Stimulated activated CD8-positive, alpha-beta memory T cell treated with anti-CD3 and anti-CD28 coated beads, Interleukin-12 subunit alpha, Interleukin-12 subunit beta, amount 100 ng/mL, for 24 hours (primary cell): ENCODE results near the gene FGFRL1.
"Not testable (repeated sequence)": the region's sequence is repeated elsewhere in the genome, so short reads cannot be mapped to it uniquely, and the experiment has no call there.

Source experiments
- DNase-seq: peaks from one replicate; pipeline ENCODE4 v3.0.0-alpha.2; 2020; ENCODE audit errors: extremely low read depth

The FGFRL1 gene

DNA sequence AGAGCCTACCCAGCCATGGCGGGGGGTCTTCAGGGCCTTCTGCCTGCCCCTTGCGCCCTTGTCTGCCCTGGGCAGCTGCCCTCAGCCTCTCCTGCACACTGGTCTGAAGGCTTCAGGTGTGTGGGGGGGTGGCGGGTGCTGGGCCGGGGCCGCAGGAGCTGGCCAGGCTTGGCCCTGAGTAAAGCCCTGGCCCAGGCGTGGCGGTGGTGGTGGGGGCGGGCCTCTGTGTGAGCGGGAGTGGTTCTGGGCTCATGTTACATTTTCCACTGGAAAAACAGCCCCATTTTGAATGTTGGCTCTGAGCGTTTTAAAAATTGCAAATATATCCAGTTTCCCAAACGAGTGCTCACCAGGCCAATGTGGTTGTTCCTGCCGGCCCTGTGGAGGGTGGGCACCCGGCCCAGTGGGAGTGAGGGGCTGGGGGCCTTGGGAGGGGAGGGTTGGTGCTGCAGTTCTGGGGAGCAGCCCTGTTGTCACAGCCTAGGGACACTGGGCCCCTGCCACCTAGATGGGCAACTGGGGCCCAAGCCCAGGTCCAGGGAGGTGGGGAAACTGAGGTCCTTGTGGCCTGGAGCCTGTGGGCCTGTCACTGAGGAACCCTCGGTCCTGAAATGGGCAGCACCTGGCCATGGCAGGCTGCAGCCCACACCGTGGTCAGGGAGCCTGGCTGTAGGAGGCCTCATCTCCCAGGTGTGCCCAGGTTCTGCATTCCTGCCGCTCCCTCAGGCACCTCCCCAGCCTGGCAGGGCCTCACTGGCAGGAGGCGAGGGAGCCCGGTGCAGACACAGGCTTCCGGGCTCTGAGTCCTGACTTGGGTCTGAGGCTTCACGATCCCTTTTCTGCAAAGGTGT lies 28.3 kb downstream of the FGFRL1 start:
- DNase-seq = no peak

DNA sequence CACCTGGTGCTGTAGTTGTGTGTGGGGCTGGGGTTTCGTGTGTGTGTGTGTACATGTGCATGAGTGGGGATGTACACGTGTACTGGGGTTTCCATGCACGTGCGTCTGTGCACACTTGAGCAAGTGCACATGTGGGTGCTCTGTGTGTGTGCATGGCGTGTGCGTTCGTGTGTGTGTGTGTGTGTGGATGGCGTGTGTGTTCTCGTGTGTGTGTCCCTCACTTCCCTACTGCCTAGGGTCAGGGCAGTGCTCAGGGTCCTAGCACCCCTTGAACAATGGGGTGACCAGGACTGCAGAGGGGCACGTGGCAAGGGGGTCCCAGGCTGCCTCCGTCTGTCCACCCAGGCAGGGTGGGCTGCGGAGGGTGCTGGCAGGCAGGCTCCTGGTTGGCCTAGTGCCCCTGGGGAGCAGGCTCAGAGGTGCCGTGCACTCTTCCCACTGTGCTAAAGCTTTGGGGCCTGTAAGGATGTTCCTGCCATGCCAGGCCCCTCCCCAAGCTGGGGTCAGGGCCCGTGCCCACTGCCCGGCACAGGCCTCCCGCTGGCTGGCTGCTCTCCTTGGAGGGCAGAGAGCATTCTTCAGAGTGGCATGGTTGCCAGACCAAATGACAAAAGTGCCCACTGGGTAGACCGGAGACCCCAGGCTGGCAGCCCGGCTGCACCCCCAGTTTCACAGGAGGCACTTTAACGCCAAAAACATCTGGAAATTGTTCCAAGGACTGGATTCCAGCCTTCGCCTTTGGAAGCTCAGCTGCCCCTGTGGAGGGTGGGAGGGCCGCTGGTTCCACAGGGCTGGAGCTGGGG lies 29.1 kb downstream of the FGFRL1 start:
- DNase-seq = no peak

DNA sequence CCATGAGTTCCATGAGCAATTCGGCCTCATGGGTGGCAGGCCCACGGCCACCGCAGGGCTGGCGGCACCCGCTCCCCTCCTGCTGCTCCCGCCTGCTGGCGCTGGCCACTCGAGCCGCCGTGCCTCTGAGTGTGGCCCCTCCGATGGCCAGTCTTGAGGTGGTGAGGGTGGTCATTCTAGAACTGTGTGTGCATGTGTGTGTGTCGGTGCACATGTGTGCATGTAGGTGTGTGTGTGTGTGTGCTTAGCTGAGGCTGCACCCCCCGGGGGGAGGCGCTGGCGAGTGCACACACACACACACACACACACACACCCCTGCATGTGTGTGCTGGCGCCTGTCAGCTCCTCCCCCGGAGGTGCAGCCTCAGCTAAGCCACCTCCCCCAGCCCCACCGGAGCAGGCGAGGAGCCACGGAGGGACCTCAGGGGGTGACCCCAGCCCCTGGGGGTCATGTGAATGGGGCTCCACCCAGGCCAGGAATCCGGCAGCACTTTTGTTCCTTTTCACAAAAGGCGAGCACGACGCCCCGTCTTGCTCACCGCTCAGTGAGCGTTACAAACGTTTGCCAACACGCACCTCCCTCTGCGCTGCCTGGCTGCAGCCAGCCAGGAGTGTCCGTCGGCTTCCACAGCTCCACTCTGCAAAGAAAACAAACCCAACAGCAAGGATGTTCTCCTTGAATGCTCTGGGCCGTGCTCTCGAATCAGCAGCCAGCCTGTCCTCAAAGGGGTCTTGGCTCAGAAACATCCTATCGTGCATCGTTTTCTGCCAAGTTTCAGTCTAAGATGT lies 29.9 kb downstream of the FGFRL1 start:
- DNase-seq = no peak

DNA sequence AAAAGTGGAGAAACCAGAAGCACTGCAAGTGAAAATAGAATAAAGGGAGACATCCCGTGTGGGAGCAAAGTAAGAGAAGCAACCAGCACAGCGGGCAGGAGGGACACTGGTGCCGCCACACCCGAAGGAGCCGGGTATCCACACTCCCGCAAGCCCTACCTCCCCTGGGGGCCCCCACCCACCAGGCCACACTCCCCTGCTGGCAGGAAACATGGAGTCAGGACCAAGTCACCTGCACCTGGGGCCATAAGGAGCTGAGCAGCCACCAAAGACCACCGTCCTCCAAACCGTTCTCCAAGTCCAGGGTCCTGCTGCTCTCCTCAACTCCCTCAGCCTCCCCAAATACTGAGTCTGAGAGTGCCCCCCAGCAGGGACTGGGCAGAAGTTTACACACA lies 30.5 kb downstream of the FGFRL1 start:
- DNase-seq = no peak

DNA sequence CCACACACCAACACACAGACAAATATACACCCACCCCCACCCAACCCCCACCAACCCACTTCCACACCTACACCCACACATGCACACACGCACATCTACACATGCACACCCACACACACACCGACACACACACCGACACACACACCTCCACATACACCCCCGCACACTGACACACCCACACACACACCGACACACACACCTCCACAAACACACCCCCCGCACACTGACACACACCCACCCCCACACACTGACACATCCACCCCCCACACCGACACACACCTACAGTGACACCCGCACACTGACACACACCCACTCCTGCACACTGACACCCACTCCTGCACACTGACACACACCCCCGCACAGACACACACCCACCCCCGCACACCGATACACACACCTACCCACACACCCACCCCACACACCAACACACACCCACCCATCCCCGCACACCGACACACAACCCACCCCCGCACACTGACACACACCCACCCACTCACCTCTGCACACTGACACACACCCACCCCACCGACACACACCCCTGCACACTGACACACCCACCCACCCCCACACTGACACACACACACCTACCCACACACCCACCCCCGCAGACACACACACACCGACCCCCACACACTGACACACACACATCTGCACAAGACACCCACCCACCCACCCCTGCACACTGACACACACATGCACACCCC lies 31.1 kb downstream of the FGFRL1 start:
- no peak for DNase-seq

DNA sequence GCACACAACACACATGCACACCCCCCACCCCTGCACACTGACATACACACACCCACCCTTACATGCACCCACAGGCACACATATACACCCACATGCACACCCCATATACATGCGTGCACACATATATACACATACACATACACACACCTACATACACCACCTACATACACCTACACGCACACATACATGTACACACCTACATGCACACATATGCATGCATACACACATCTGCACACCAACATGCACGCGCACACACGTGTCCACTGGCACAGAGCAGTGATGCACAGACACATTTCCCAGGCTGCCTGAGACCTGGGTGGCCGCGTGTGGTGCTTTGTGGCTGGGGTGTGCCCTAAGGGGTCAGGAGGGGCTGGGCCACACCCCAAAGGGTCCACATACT lies 31.7 kb downstream of the FGFRL1 start:
- DNase-seq = no peak

DNA sequence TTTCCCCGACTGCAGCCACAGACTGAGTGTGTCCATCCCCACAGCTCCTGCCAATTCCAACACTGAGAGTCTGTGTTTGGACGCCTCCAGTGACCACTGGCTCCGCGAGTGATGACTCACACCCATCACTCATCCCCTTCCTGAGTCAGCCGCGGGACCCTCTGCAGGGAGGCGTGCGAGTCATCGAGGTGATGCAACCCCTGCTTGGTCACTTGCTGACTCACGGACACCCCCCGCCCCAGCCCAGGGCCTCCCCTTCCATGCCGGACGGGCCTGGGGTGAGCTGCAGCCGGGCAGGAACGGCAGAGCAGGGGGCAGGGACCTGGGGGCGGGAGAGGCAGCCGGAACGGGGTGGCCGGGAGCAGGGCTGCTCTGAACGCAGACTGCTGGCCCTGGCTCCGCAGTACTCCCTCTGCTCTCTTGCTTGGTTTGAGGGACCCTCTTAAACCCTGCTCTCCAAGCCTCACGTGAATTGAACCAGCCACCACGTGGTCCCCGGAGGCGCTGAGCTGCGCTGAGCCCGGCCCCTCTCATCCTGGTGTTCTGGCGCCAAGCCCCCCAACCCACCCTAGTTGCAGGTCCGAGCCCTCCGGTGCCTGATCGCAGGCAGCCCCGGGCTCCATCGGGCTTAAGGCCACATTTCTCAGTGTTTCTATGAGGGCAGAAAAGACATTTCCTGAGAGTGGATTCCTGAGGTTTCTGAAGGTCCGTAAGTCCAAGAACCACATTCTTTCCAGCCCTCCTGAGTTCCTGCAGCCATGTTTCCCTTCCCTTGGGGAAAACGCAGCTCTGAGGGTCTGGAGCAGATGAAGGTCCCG lies 32.4 kb downstream of the FGFRL1 start:
- DNase-seq = no peak

DNA sequence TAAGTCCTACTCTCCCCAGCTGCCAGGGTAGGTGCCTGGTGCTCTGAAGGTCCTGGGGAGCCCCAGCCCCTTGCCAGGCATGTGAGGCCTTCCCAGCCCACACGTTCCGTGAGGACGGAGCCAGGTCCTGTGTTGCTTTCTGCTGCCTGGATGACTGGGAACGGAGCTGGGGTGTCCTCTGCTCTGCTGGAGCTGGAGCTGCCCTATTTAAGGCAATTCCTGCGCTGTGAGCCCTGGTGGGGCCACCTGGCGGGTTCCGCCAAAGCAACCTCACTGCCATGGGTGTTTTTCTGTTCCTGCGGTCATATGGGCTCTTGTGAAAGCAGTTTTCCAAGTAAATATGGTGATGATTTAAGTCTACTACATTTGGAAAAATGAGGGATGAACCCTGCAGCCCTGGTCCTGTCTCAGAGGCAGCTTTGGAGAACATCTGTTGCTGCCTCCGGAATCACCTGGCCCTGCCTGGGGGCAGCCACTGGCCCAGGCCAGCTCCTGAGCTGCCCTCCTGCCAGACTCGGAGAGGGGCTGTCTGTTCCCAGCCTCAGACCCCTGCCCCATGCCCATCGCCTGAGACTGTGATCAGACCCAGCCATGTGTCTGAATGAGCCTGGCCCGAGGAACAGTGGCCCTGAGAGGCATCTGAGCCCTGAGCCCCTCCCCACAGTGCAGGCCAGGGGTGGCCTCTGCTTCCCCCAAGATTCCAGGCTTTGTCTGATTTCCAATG lies 33.2 kb downstream of the FGFRL1 start:
- no peak for DNase-seq

DNA sequence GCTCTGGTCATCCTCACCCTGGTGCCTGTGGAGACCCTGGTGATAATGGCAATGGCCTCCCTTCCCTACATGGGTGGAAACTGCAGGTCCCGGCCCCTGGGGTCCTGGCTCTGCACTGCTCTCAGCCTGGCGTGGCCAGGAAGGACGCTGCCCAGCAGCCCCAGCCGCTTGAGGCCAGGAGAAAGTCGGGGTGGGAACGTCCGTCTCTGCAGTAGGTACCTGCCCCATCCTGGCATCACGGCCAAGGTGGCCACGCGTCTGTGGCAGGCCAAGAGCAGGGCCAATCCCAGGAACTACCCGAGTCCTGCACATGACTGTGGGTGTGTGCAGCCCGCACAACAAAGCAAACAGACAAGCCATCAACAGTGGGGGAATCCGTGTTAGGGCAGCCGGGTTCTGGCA lies 33.8 kb downstream of the FGFRL1 start:
- no peak for DNase-seq

DNA sequence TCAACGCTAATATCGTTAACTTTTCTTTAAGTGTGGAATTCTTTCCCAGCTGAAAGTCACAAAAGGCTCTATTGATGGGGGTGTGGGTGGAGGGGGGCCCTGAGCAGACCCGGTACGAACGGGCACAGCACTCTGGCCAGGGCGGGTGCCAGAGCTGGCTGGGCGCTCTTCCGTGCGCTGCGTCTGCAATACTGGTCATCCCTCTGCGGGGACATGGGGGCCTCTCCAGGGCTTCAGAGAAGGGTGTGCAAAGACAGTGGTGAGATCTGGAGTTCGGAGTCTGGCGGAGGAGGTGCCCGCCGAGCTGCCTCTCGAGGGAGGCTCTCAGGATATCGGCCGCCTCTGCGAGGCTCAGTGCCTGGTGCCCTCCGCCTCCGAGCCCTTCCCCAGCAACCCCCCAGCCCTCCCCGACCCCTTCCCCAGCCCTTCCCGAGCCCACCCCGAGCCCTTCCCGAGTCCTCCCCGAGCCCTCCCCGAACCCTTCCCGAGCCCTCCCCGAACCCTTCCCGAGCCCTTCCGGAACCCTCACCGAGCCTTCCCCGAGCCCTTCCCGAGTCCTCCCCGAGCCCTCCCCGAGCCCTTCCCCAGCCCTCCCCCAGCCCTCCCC lies 34.3 kb downstream of the FGFRL1 start:
- no peak for DNase-seq

DNA sequence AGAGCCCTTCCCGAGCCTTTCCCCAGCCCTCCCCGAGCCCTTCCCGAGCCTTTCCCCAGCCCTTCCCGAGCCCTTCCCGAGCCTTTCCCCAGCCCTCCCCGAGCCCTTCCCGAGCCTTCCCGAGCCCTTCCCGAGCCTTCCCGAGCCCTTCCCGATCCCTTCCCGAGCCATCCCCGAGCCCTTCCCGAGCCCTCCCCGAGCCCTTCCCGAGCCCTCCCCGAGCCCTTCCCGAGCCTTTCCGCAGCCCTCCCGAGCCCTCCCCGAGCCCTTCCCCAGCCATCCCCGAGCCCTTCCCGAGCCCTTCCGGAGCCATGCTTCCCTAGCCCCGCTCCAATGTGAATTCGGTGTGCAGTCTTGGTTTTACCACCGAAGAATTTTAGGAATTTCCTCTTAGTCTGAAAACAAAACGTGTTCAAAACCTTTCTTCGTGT lies 35.2 kb downstream of the FGFRL1 start:
- DNase-seq = not testable (repeated sequence)

DNA sequence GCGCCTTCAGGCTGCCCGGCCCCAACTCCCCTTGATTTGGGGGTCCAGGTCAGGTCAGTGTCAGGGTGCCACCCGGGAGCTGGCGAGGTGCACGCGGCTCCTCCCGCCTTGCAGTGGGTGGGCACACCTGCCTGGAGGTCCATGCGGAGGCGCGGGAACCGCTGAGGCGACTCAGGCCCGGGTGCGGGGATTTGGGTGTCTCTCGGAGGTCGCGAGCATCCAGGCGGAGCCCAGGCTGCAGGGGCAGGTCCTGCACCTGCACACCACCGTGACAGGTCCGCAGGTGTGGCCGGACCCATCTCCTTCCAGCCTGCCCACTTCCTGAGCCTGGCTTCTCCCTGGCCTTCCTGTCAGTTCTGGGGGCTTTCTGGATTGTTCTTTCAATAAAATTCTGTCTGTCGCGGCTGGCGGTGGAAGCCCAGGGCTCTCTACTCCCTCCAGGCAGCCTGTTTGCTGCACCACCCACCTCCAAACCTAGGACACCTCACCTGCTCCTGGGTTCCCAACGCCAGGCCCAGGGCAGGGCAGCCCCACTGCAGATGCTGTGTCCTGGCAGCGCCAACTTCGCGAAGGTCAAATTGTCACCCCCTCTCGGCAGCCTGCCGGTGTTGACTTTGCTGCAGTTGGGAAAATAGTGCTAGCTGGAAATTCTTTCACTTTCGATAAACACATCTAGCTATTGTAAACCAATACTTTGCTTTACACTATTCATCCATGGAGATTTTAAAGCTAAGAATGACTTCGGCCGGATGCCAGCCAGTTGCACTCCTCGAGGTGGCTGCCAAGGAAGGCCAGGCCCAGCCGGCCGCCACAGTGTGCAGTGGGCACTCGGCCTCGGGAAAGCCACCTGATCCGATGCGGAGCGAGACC lies 35.9 kb downstream of the FGFRL1 start:
- no peak for DNase-seq

DNA sequence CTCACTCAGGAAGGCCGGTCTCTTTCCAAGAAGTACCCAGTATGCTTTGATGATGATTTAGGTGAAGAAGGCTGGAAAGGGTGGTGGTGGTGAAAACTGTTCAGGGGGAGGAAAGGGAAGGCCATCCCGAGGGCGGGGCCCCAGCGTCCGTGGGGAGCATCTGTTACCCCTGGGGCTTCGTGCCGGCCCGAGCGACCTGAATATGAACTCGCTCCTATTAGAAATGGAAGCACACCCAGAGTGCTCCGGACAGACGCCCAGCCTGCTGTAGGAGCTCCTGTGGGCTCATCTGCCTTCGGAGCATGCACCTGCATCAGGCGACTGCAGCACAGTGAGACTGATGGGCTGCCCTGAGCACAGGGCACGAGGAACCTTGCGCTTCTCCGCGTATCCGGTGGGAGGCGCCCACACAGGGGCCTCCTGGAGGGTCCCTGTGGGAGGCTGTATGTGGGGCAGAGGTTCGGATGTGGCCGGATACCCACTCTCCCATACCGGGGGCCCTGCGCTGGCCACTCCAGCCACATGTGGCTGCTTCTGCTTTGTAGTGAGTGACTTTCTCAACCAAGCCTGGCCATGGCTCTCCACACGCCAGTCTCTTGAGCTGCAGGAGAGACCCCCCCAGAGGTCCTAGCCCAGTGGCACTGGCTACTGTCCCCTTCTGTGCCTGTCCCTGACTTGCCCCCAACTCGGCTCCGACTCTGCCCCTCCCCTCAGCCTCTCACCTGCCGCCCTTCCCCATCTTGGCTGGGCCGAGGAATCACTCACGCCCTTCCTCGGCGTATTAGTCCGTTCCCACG lies 36.7 kb downstream of the FGFRL1 start:
- DNase-seq = no peak

DNA sequence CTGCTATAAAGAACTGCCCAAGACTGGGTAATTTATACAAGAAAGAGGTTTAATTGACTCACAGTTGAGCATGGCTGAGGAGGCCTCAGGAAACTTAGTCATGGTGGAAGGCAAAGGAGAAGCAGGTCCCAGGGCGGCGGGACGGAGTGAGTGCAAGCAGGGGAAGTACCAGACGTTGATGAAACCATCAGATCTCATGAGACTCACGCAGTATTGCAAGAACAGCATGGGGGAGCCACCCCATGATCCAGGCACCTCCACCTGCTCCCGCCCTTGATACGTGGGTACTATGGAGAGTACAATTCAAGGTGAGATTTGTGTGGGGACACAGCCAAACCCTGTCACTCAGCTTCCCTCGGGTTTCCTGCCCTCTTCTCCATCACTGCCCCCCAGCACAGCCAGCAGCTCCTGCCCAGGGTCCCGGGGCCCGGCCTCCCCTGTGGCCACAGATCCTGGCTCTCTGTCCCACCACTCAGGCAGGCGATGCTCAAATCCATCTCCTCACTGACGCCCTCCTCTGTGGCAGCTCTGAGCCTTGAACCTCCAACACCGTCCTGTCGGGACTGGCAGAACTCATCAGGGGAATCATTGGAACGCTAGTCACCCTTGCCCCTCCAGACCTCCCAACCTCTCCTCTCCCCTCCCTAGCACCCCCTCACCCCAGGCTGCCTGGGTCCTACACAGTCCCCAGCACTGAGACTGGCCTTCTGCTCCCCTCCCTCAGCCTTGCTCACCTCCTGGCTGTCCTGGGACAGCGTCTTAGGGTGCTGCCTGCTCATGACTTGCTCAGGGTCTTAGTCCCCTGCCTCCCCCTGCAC lies 37.6 kb downstream of the FGFRL1 start:
- DNase-seq = no peak

DNA sequence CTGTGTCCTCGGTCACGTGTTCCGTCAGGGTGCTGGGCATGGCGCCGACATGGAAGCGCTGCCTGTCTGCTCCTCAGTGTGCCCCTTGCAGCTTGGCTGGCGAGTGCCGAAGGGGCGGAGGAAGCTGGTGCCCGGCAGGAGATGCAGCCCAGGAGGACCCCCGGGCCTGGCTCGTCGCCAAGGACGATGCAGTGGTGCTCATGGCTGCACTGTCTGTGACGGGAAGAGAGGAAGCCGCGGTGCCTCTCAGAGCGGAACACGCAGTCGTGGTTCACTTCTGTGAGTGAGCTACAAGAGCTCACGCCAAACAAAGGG lies 38.1 kb downstream of the FGFRL1 start:
- DNase-seq = no peak

DNA sequence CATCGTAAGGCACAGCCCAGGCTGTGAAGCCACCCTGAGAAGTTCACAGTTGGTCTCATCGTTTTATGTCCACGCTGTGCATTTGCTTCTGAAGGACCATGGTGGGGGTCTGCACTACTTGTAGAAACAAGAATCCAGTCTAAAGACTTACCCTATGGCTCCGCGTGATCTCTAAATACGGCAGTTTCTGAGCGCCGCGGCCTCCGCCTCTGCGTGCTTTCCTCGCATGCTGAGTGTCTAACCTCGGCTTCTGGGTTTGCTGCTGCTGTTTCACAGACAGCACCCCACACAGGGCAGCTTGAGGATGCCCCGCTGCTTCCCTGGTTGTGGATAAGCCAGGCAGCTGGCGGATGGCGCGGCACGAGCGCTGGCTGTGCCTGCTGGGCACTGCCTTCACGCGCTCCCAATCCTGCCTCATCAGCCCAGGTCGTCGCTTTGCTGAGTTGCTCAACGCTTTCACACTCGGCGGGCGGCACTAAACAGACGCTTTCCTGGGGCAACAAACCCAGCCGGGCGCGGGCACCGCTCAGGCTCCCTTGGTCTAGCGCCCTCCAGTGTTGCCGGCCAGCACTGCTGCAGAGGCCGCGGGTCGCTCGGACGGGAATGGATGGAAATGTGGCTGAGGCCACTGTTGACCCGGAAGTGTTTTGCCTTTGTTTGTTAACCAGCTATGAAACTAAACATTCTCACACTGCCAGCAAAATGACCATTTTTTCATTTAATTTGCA lies 39.2 kb downstream of the FGFRL1 start:
- DNase-seq = no peak
